ENCODE data around the gene DEPDC5. TPM values are rescaled to one million over a fixed set of nuclear protein-coding genes. Genes with fewer than 3 reads are reported as not detected.

DEPDC5 gene
- total RNA-seq, 1 experiment from 2014 or later = 7.9 TPM

DNA sequence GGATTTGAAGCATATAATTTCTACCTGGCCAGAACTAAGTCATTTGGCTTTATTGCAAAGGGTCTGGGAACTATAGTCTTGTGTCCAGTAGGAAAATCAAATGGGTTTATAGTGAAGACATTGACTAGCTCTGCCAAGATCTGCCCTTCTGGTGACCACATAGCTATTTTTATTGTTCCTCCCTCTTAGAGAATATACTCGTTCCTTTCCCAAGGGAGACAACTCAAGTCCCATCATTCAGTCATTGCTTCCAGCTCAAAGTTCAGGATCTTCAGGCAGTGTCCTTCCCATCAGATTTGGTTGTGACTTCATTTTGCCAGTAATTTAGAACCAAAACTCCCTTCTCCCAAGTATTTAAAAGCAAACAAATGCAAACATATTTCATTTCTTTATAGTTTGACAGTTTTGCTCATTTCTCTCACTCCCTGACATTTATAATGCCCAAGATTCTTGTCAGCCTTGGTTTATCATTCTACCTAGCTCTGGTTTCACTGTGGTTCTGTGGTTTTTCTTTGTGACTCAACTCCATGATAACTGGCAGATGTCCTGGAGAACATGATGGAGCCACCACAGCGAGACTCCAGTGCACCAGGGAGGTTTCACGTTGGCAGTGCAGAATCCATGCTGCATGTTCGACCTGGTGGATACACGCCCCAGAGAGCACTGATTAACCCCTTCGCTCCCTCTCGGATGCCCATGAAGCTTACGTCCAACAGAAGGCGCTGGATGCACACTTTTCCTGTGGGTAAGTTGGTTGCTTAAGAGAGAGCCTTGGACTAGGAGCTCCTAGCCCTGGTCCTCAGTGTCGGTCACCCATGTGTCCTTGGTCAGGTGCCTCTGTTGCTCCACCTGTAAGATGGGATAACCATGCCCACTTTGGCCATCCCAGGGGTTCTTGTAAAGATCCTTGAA lies 64.9 kb downstream of the DEPDC5 start:
- no peak overlapping the region for H3K4me2 ChIP-seq (ENCODE audit: low read length)
- POLR2A ChIA-PET (ENCODE audit: unreplicated experiment) = interaction anchor here (0.6 kb wide), 1 partner anchor 156 kb away, joined by 5 read pairs; no protein-coding TSS in a partner anchor
- no peaks in the 10 kb centered on the region for H4K20me1 ChIP-seq (ENCODE audit: low read length)
- H3K4me1 ChIP-seq (ENCODE audit: insufficient read depth, low read length) = peaks cover 8% of the 10 kb centered on the region
- DNase-seq = peak; percentile 22
- no peaks in the 10 kb centered on the region for H3K27me3 ChIP-seq (ENCODE audit: low read length)
- H3K27ac ChIP-seq (ENCODE audit: low read length) = 0 out of 2 replicates have a peak overlapping the region, but pooled peaks have one; percentile 5
- H3K9me3 ChIP-seq (ENCODE audit: low read length) = no peaks in the 10 kb centered on the region
- CTCF ChIA-PET = no interaction called here
- intact Hi-C loops (cut with micrococcal nuclease) = no loop called here
- H3K9me2 ChIP-seq (replicated peaks; ENCODE audit: low read length) = no peaks in the 10 kb centered on the region
- H3K4me3 ChIP-seq (ENCODE audit: low read length) = no peak overlapping the region
- H3K79me2 ChIP-seq (ENCODE audit: low read length) = no peaks in the 10 kb centered on the region
- no peak overlapping the region for H3K9ac ChIP-seq (ENCODE audit: low read length)
- no TSS peak for BruUV-seq (replicated peaks)
- no peak overlapping the region for H2AFZ ChIP-seq (ENCODE audit: low read length)
- no peaks in the 10 kb centered on the region for H3F3A ChIP-seq (ENCODE audit: low read length, unreplicated experiment)
- peak; percentile 40; the same call in 1 of the 2 replicates for ATAC-seq
- peaks cover 25% of the 10 kb centered on the region for H3K36me3 ChIP-seq (ENCODE audit: low read depth, low read length)
- peak; percentile 14; the same call in 1 of the 2 replicates for TF ChIP-seq CTCF (conservative IDR thresholded peaks at IDR 0.05; ENCODE audit: low read depth, low read length)
- TF ChIP-seq EZH2 (IDR thresholded peaks at IDR 0.05; ENCODE audit: low read length, unreplicated experiment) = no peak
- no peak for TF ChIP-seq EZH2phosphoT487 (IDR thresholded peaks at IDR 0.05; ENCODE audit: borderline replicate concordance, low read length)

- Histone ChIP-seq H3K36me3 (ENCODE audit: low read depth, low read length) (peaks cover 25% of the 10 kb centered on the region), H3F3A (ENCODE audit: low read length, unreplicated experiment) (no peaks in the 10 kb centered on the region), H3K79me2 (ENCODE audit: low read length) (no peaks in the 10 kb centered on the region), H3K4me3 (ENCODE audit: low read length) (no peak overlapping the region), H2AFZ (ENCODE audit: low read length) (no peak overlapping the region), H3K27ac (ENCODE audit: low read length) (no peak overlapping the region), H3K4me1 (ENCODE audit: insufficient read depth, low read length) (peaks cover 8% of the 10 kb centered on the region), H3K9ac (ENCODE audit: low read length) (no peak overlapping the region), H3K9me2 (replicated peaks; ENCODE audit: low read length) (no peaks in the 10 kb centered on the region), H3K4me2 (ENCODE audit: low read length) (no peak overlapping the region), H4K20me1 (ENCODE audit: low read length) (no peaks in the 10 kb centered on the region), H3K27me3 (ENCODE audit: low read length) (no peaks in the 10 kb centered on the region), H3K9me3 (ENCODE audit: low read length) (no peaks in the 10 kb centered on the region)
- ATAC-seq = no peak
- TF ChIP-seq EZH2phosphoT487 (IDR thresholded peaks at IDR 0.05; ENCODE audit: borderline replicate concordance, low read length) (no peak), CTCF (conservative IDR thresholded peaks at IDR 0.05; ENCODE audit: low read depth, low read length) (no peak), EZH2 (IDR thresholded peaks at IDR 0.05; ENCODE audit: low read length, unreplicated experiment) (no peak)
- no peak for DNase-seq
- BruUV-seq (replicated peaks) = no TSS peak
- CTCF ChIA-PET = no interaction called here
- POLR2A ChIA-PET (ENCODE audit: unreplicated experiment) = no interaction called here
- intact Hi-C loops (cut with micrococcal nuclease) = loop anchor here (10.0 kb wide), 1 partner anchor 56 kb away; no protein-coding TSS in a partner anchor
Measured at GRCh38 chr22:31820655-31821054, 66.8 kb downstream of the DEPDC5 start.

GRCh38 chr22:31821572-31821971 lies 67.8 kb downstream of the DEPDC5 start:
- H3K4me2 ChIP-seq (ENCODE audit: low read length) = no peak overlapping the region
- ChIA-PET POLR2A (ENCODE audit: unreplicated experiment) (no interaction called here), CTCF (no interaction called here)
- H3K79me2 ChIP-seq (ENCODE audit: low read length) = no peaks in the 10 kb centered on the region
- no peaks in the 10 kb centered on the region for H3K27me3 ChIP-seq (ENCODE audit: low read length)
- BruUV-seq (replicated peaks) = no TSS peak
- no peaks in the 10 kb centered on the region for H4K20me1 ChIP-seq (ENCODE audit: low read length)
- H3F3A ChIP-seq (ENCODE audit: low read length, unreplicated experiment) = no peaks in the 10 kb centered on the region
- H3K9me2 ChIP-seq (replicated peaks; ENCODE audit: low read length) = no peaks in the 10 kb centered on the region
- H3K9me3 ChIP-seq (ENCODE audit: low read length) = no peaks in the 10 kb centered on the region
- TF ChIP-seq EZH2 (IDR thresholded peaks at IDR 0.05; ENCODE audit: low read length, unreplicated experiment) (no peak), EZH2phosphoT487 (IDR thresholded peaks at IDR 0.05; ENCODE audit: borderline replicate concordance, low read length) (no peak), CTCF (conservative IDR thresholded peaks at IDR 0.05; ENCODE audit: low read depth, low read length) (no peak)
- H3K4me3 ChIP-seq (ENCODE audit: low read length) = no peak overlapping the region
- H3K4me1 ChIP-seq (ENCODE audit: insufficient read depth, low read length) = peaks cover 8% of the 10 kb centered on the region
- peaks cover 25% of the 10 kb centered on the region for H3K36me3 ChIP-seq (ENCODE audit: low read depth, low read length)
- DNase-seq = no peak
- H2AFZ ChIP-seq (ENCODE audit: low read length) = no peak overlapping the region
- no peak overlapping the region for H3K27ac ChIP-seq (ENCODE audit: low read length)
- no peak for ATAC-seq
- no peak overlapping the region for H3K9ac ChIP-seq (ENCODE audit: low read length)
- intact Hi-C loops (cut with micrococcal nuclease) = loop anchor here (10.0 kb wide), 1 partner anchor 57 kb away; no protein-coding TSS in a partner anchor
